HepG2 (cell line): ENCODE measurements around the gene TADA2A. TPM values are rescaled to one million over a fixed set of nuclear protein-coding genes. Genes with fewer than 3 reads are reported as not detected.

ENCODE experiments used
- ASH2L ChIP-seq: fragments of 300-600, 200-600 bp; sonication (generic); IDR thresholded peaks from 2 replicates; pipeline ENCODE4 v1.7.0; 2017; ENCODE audit warnings: low read depth, mild to moderate bottlenecking, moderate library complexity, mixed read lengths, low read length; ENCODE audit not compliant: insufficient read length
- BCLAF1 ChIP-seq: fragments of 450-650 bp; IDR thresholded peaks from 2 replicates; pipeline ENCODE4 v1.6.1; 2017; ENCODE audit warnings: mild to moderate bottlenecking
- CBX2 ChIP-seq, 2 experiments: fragments of 200-600 bp in 1 of 2; sonication (generic); formaldehyde crosslinking in 1 of 2; IDR thresholded peaks; 2 replicates each; pipeline versions ENCODE4 v1.7.0 to v1.8.1; 2018 to 2022; ENCODE audit warnings: low read depth in 2 of 2, low read length in 1 of 2, mild to moderate bottlenecking in 1 of 2, missing genetic modification reagents in 1 of 2
- CHCHD3 ChIP-seq: sonication (generic); formaldehyde crosslinking; IDR thresholded peaks from 2 replicates; pipeline ENCODE4 v1.8.0; 2022; ENCODE audit warnings: mild to moderate bottlenecking, missing genetic modification reagents, moderate library complexity
- GABPB1 ChIP-seq: IDR thresholded peaks from 2 replicates; pipeline ENCODE4 v1.6.1; 2016; ENCODE audit warnings: mild to moderate bottlenecking, missing genetic modification reagents, moderate library complexity, missing compliant biosample characterization
- HES4 ChIP-seq: sonication (generic); formaldehyde crosslinking; IDR thresholded peaks from 2 replicates; pipeline ENCODE4 v1.9.0; 2021; ENCODE audit warnings: mild to moderate bottlenecking, missing genetic modification reagents, borderline replicate concordance
- IRF1 ChIP-seq: sonication (generic); formaldehyde crosslinking; IDR thresholded peaks from 2 replicates; pipeline ENCODE4 v1.4.0; 2020; ENCODE audit warnings: low read depth, mild to moderate bottlenecking, missing genetic modification reagents
- KAT2B ChIP-seq: fragments of 150-350 bp; IDR thresholded peaks from 2 replicates; pipeline ENCODE4 v1.6.1; 2014; ENCODE audit warnings: low read depth, low read length, borderline replicate concordance
- KLF6 ChIP-seq: IDR thresholded peaks from 2 replicates; pipeline ENCODE4 v1.8.0; 2016; ENCODE audit warnings: missing biosample characterization, missing genetic modification reagents
- MED13 ChIP-seq: sonication (generic); formaldehyde crosslinking; IDR thresholded peaks from 2 replicates; pipeline ENCODE4 v1.5.0; 2020; ENCODE audit warnings: missing genetic modification reagents
- NCOA2 ChIP-seq: sonication (generic); formaldehyde crosslinking; IDR thresholded peaks from 2 replicates; pipeline ENCODE4 v1.8.0; 2022; ENCODE audit warnings: inconsistent platforms
- RARA ChIP-seq: IDR thresholded peaks from 2 replicates; pipeline ENCODE4 v1.6.1; 2016; ENCODE audit warnings: missing genetic modification reagents, missing compliant biosample characterization
- SIX1 ChIP-seq: sonication (generic); formaldehyde crosslinking; IDR thresholded peaks from 2 replicates; pipeline ENCODE4 v1.4.0; 2020; ENCODE audit warnings: missing genetic modification reagents, borderline replicate concordance
- SMC3 ChIP-seq: IDR thresholded peaks from 2 replicates; pipeline ENCODE4 v1.6.1; 2011; ENCODE audit warnings: low read length, improper control_type of control experiment
- SOX6 ChIP-seq, 2 experiments: fragments of 450-650 bp in 1 of 2; sonication (generic) in 1 of 2; formaldehyde crosslinking in 1 of 2; IDR thresholded peaks; 2 replicates each; pipeline versions ENCODE4 v1.4.0 to v1.6.1; 2017 to 2020; ENCODE audit warnings: antibody characterized with exemption in 1 of 2, mild to moderate bottlenecking in 1 of 2, missing genetic modification reagents in 1 of 2
- SP140L ChIP-seq: sonication (generic); formaldehyde crosslinking; IDR thresholded peaks from 2 replicates; pipeline ENCODE4 v1.4.0; 2020; ENCODE audit warnings: missing genetic modification reagents, borderline replicate concordance
- SSRP1 ChIP-seq: IDR thresholded peaks from 2 replicates; pipeline ENCODE4 v1.6.1; 2016; ENCODE audit warnings: control low read depth
- TARDBP ChIP-seq: sonication (generic); formaldehyde crosslinking; IDR thresholded peaks from 2 replicates; pipeline ENCODE4 v1.8.0; 2022; ENCODE audit warnings: mild to moderate bottlenecking, missing genetic modification reagents
- YY1 ChIP-seq: IDR thresholded peaks from 2 replicates; pipeline ENCODE4 v1.6.1; 2011; ENCODE audit warnings: low read length, low read depth, moderate library complexity, mild to moderate bottlenecking; ENCODE audit not compliant: insufficient read depth, insufficient replicate concordance
- ZFYVE20 ChIP-seq: sonication (generic); formaldehyde crosslinking; IDR thresholded peaks from 2 replicates; pipeline ENCODE4 v1.8.0; 2023; ENCODE audit warnings: low read depth, mild to moderate bottlenecking, moderate library complexity, missing genetic modification reagents, borderline replicate concordance
- ZMYM2 ChIP-seq: sonication (generic); formaldehyde crosslinking; IDR thresholded peaks from 2 replicates; pipeline ENCODE4 v1.8.0; 2022; ENCODE audit warnings: mild to moderate bottlenecking, missing genetic modification reagents
- ZNF232 ChIP-seq: sonication (generic); formaldehyde crosslinking; IDR thresholded peaks from 2 replicates; pipeline ENCODE4 v1.4.0; 2020; ENCODE audit warnings: missing genetic modification reagents, borderline replicate concordance
- ZNF264 ChIP-seq: sonication (generic); formaldehyde crosslinking; IDR thresholded peaks from 2 replicates; pipeline ENCODE4 v1.4.0; 2020; ENCODE audit warnings: missing genetic modification reagents
- ZNF496 ChIP-seq: sonication (generic); formaldehyde crosslinking; IDR thresholded peaks from 2 replicates; pipeline ENCODE4 v1.8.1; 2023; ENCODE audit warnings: mild to moderate bottlenecking, moderate library complexity, missing genetic modification reagents; ENCODE audit not compliant: insufficient replicate concordance
- ZNF83 ChIP-seq: sonication (generic); formaldehyde crosslinking; IDR thresholded peaks from 2 replicates; pipeline ENCODE4 v1.4.0; 2020; ENCODE audit warnings: missing genetic modification reagents, mild to moderate bottlenecking, borderline replicate concordance
- ZNF850 ChIP-seq: sonication (generic); formaldehyde crosslinking; conservative IDR thresholded peaks from 2 replicates; pipeline ENCODE4 v1.9.0; 2021; ENCODE audit warnings: mild to moderate bottlenecking, missing genetic modification reagents
- polyA plus RNA-seq, 8 experiments: library from polyadenylated mRNA; depleted of rRNA in 3 of 8; stranded (reverse) in 7 of 8; unstranded in 1 of 8; fragments of >200 nt; fragmentation: Illumina TruSeq in 4 of 8; extraction: Trizol in 4 of 8; gene quantifications; 2 replicates each; pipeline versions ENCODE4 v1.2.1 to v1.2.3, GENCODE V29; 2011 to 2016; ENCODE audit warnings: low read depth in 4 of 8, missing spikeins in 1 of 8, mixed read lengths in 1 of 8; ENCODE audit not compliant: insufficient read depth in 1 of 8
- total RNA-seq, 5 experiments: library from RNA; depleted of rRNA; stranded (reverse); fragments of >200 nt; fragmentation: Illumina TruSeq; extraction: Trizol; gene quantifications; 2 replicates each; pipeline ENCODE4 v1.2.3, GENCODE V29; 2016; ENCODE audit warnings: low read depth in 1 of 5

The TADA2A gene
- total and polyA plus RNA-seq, 2 of the 13 experiments (the other 11 are each of a cell fraction or from before 2014, with no cell fraction given), result 8.0 to 14.0 TPM

- TF ChIP-seq ZNF496 (CRISPR knock-in tag) (no peak), ZNF264 (CRISPR knock-in tag) (0 out of 2 replicates have a peak, but pooled peaks have one; percentile 12), ZNF83 (CRISPR knock-in tag) (no peak), MED13 (CRISPR knock-in tag) (no peak), KAT2B (no peak), ZNF232 (CRISPR knock-in tag) (peak; percentile 75; the same call in 1 of the 2 replicates), RARA (CRISPR knock-in tag) (peak; percentile 39; the same call in 1 of the 2 replicates), IRF1 (no peak), ASH2L (peak; percentile 30), SOX6 (IDR thresholded peaks at IDR 0.05) (no peak), SOX6 (CRISPR knock-in tag; IDR thresholded peaks at IDR 0.05) (peak; percentile 42; the same call in 1 of the 2 replicates), SMC3 (no peak), SIX1 (CRISPR knock-in tag) (no peak), ZMYM2 (CRISPR knock-in tag) (no peak), ZFYVE20 (CRISPR knock-in tag) (0 out of 2 replicates have a peak, but pooled peaks have one; percentile 21), CBX2 (IDR thresholded peaks at IDR 0.05; ENCODE audit: low read depth, low read length) (no peak), CBX2 (CRISPR knock-in tag; IDR thresholded peaks at IDR 0.05; ENCODE audit: low read depth) (no peak), GABPB1 (CRISPR knock-in tag) (peak; percentile 50), SP140L (CRISPR knock-in tag) (no peak), KLF6 (peak; percentile 40; the same call in 1 of the 2 replicates), NCOA2 (CRISPR knock-in tag) (0 out of 2 replicates have a peak, but pooled peaks have one; percentile 28), HES4 (CRISPR knock-in tag) (no peak), BCLAF1 (no peak), YY1 (peak; percentile 86), ZNF850 (no peak), SSRP1 (CRISPR knock-in tag) (no peak), CHCHD3 (CRISPR knock-in tag) (no peak; the same call in 1 of the 2 replicates), TARDBP (no peak)
These were observed at the start of gene TADA2A, which contains the start of gene ACACA (continued) for GRCh38 chr17:37406635-37407461.
